HG03439 (cell line): ENCODE data around the gene TUBB8B.
"Not testable (repeated sequence)": the region's sequence is repeated elsewhere in the genome, so short reads cannot be mapped to it uniquely, and the experiment has no call there.

ENCODE experiments used
- ATAC-seq: cut with Tn5 transposase; IDR thresholded peaks from one replicate; pipeline ENCODE4 v1.9.1; 2021; ENCODE audit warnings: mild to moderate bottlenecking, moderate library complexity; ENCODE audit not compliant: unreplicated experiment

The TUBB8B gene

GRCh38 chr18:13177-13576 lies 36.2 kb downstream of the TUBB8B start:
- ATAC-seq: not testable (repeated sequence)

GRCh38 chr18:12773-13172 lies 36.6 kb downstream of the TUBB8B start:
- not testable (repeated sequence) for ATAC-seq

GRCh38 chr18:11383-12274 lies 37.8 kb downstream of the TUBB8B start:
- not testable (repeated sequence) for ATAC-seq

GRCh38 chr18:10624-11184 lies 38.7 kb downstream of the TUBB8B start:
- ATAC-seq: not testable (repeated sequence)

GRCh38 chr18:9937-10336 lies 39.5 kb downstream of the TUBB8B start:
- not testable (repeated sequence) for ATAC-seq
